Neural progenitor cell (in vitro differentiated cells): ENCODE results near the gene DISC1. TPM values are rescaled to one million over a fixed set of nuclear protein-coding genes. Genes with fewer than 3 reads are reported as not detected.

Experiments used
- DNase-seq: peaks from one replicate; pipeline ENCODE4 v3.0.0-alpha.2; 2016; ENCODE audit warnings: low spot score
- H2AFZ ChIP-seq: fragments of 200-600 bp; sonication (generic); replicated peaks from 2 replicates; pipeline ENCODE4 v1.6.1; 2016; ENCODE audit warnings: antibody characterized with exemption
- H3F3A ChIP-seq: fragments of 200-600 bp; sonication (generic); 2 replicates; pipeline ENCODE4 v1.6.1; 2016; ENCODE audit warnings: antibody characterized with exemption, low read depth
- H3K27ac ChIP-seq: fragments of 200-600 bp; sonication (generic); 2 replicates; pipeline ENCODE4 v1.5.1; 2016; ENCODE audit warnings: mild to moderate bottlenecking
- H3K27me3 ChIP-seq: fragments of 200-600 bp; sonication (generic); 2 replicates; pipeline ENCODE4 v1.6.1; 2016; ENCODE audit warnings: mild to moderate bottlenecking, moderate library complexity
- H3K36me3 ChIP-seq: fragments of 200-600 bp; sonication (generic); 2 replicates; pipeline ENCODE4 v1.5.1; 2016
- H3K4me1 ChIP-seq: fragments of 200-600 bp; sonication (generic); 2 replicates; pipeline ENCODE4 v1.6.1; 2016; ENCODE audit warnings: mixed run types
- H3K4me2 ChIP-seq: fragments of 200-600 bp; sonication (generic); 2 replicates; pipeline ENCODE4 v1.6.1; 2016
- H3K4me3 ChIP-seq: fragments of 200-600 bp; sonication (generic); 2 replicates; pipeline ENCODE4 v1.5.1; 2016
- H3K79me2 ChIP-seq: fragments of 200-600 bp; sonication (generic); 2 replicates; pipeline ENCODE4 v1.6.1; 2016; ENCODE audit warnings: low read depth
- H3K9ac ChIP-seq: fragments of 200-600 bp; sonication (generic); 2 replicates; pipeline ENCODE4 v1.6.1; 2016
- H3K9me3 ChIP-seq: fragments of 200-600 bp; sonication (generic); 2 replicates; pipeline ENCODE4 v1.5.1; 2016; ENCODE audit warnings: low read depth
- H4K20me1 ChIP-seq: fragments of 200-600 bp; sonication (generic); 2 replicates; pipeline ENCODE4 v1.6.1; 2016; ENCODE audit warnings: low read depth
- H3K27ac Mint-ChIP-seq: 3 replicates; pipeline ENCODE4 v1.8.0; 2021; ENCODE audit warnings: mixed read lengths
- H3K27me3 Mint-ChIP-seq: 2 replicates; pipeline ENCODE4 v1.8.0; 2022; ENCODE audit warnings: low read depth, mild to moderate bottlenecking, inconsistent platforms, moderate library complexity, mixed read lengths; ENCODE audit not compliant: insufficient read depth
- H3K36me3 Mint-ChIP-seq: 3 replicates; pipeline ENCODE4 v1.8.0; 2021; ENCODE audit warnings: mixed read lengths
- H3K4me1 Mint-ChIP-seq: 3 replicates; pipeline ENCODE4 v1.8.0; 2021; ENCODE audit warnings: mixed read lengths
- H3K4me3 Mint-ChIP-seq: 3 replicates; pipeline ENCODE4 v1.8.0; 2021; ENCODE audit warnings: mild to moderate bottlenecking, moderate library complexity, mixed read lengths
- H3K9me3 Mint-ChIP-seq: 3 replicates; pipeline ENCODE4 v1.8.0; 2020; ENCODE audit warnings: mixed read lengths
- EZH2 ChIP-seq: fragments of 200-600 bp; sonication (generic); IDR thresholded peaks from 2 replicates; pipeline ENCODE4 v1.6.1; 2017; ENCODE audit warnings: antibody characterized with exemption, mild to moderate bottlenecking, moderate library complexity
- EZH2phosphoT487 ChIP-seq: fragments of 200-600 bp; sonication (generic); IDR thresholded peaks from 2 replicates; pipeline ENCODE4 v1.6.1; 2017; ENCODE audit warnings: antibody characterized with exemption
- total RNA-seq: library from RNA; depleted of rRNA; stranded (reverse); fragments of >200 nt; gene quantifications from 2 replicates; pipeline ENCODE4 v1.2.3, GENCODE V29; 2015; ENCODE audit warnings: low replicate concordance
- TF ChIP-seq, protein P1 (sequence below): fragments of 200-600 bp; sonication (generic); IDR thresholded peaks from 2 replicates; pipeline ENCODE4 v1.5.1; 2017; ENCODE audit warnings: antibody characterized with exemption, mild to moderate bottlenecking

Gene DISC1
- total RNA-seq, 1 donor from 2014 or later = 1.8 TPM

DNA sequence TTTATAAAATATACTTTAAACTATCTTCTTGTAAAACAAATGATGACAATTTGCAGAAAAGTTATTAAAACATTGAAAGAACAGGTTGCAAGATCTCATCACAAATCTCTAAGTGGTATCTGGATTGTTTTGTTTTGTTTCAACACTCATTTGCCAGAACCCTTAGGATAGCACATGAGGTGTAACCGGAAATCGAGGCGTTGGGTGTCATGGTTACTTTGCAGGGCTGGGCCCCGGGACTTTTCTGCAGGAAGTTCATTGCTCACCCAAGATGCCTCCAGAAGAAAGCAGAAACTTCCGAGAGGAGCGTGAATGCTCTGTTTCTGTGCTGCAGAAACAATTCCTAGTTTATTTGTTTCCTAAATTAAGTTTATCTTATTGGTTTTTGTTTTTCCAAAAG, 2.5 kb downstream of the DISC1 start:
- no peak for DNase-seq
- Mint-ChIP-seq H3K4me1 (peaks cover 19% of the 10 kb centered on the region), H3K27me3 (peaks cover 13% of the 10 kb centered on the region), H3K36me3 (no peaks in the 10 kb centered on the region), H3K27ac (no peak overlapping the region), H3K4me3 (no peak overlapping the region), H3K9me3 (no peaks in the 10 kb centered on the region)
- no peaks in the 10 kb centered on the region for H3K79me2 ChIP-seq
- peaks cover 39% of the 10 kb centered on the region for H3K27me3 ChIP-seq
- H3K27ac ChIP-seq = no peak overlapping the region
- H3K4me2 ChIP-seq = no peak overlapping the region
- H3K4me3 ChIP-seq = no peak overlapping the region
- peaks cover 11% of the 10 kb centered on the region for H3F3A ChIP-seq
- peaks cover 5% of the 10 kb centered on the region for H3K4me1 ChIP-seq
- TF ChIP-seq, protein P1, sequence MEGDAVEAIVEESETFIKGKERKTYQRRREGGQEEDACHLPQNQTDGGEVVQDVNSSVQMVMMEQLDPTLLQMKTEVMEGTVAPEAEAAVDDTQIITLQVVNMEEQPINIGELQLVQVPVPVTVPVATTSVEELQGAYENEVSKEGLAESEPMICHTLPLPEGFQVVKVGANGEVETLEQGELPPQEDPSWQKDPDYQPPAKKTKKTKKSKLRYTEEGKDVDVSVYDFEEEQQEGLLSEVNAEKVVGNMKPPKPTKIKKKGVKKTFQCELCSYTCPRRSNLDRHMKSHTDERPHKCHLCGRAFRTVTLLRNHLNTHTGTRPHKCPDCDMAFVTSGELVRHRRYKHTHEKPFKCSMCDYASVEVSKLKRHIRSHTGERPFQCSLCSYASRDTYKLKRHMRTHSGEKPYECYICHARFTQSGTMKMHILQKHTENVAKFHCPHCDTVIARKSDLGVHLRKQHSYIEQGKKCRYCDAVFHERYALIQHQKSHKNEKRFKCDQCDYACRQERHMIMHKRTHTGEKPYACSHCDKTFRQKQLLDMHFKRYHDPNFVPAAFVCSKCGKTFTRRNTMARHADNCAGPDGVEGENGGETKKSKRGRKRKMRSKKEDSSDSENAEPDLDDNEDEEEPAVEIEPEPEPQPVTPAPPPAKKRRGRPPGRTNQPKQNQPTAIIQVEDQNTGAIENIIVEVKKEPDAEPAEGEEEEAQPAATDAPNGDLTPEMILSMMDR = no peak
- no peak for TF ChIP-seq EZH2phosphoT487
- TF ChIP-seq EZH2 = no peak
- no peaks in the 10 kb centered on the region for H3K36me3 ChIP-seq
- H3K9me3 ChIP-seq = no peaks in the 10 kb centered on the region
- H2AFZ ChIP-seq = no peak overlapping the region
- H3K9ac ChIP-seq = no peak overlapping the region
- H4K20me1 ChIP-seq = no peaks in the 10 kb centered on the region

- H3K27me3 Mint-ChIP-seq = peaks cover 11% of the 10 kb centered on the region
- Histone ChIP-seq H2AFZ (no peak overlapping the region), H3K4me1 (peaks cover 5% of the 10 kb centered on the region), H3K79me2 (no peaks in the 10 kb centered on the region), H3K9me3 (no peaks in the 10 kb centered on the region), H3F3A (peaks cover 11% of the 10 kb centered on the region), H3K36me3 (no peaks in the 10 kb centered on the region), H3K4me3 (no peak overlapping the region), H3K27me3 (peaks cover 24% of the 10 kb centered on the region), H3K4me2 (no peak overlapping the region), H3K27ac (no peak overlapping the region), H3K9ac (no peak overlapping the region), H4K20me1 (no peaks in the 10 kb centered on the region)
- no peak for TF ChIP-seq EZH2phosphoT487
- TF ChIP-seq EZH2 = no peak
- TF ChIP-seq, protein P1 = no peak
- H3K9me3 Mint-ChIP-seq = no peaks in the 10 kb centered on the region
- H3K4me3 Mint-ChIP-seq = no peak overlapping the region
- DNase-seq = no peak
- peaks cover 19% of the 10 kb centered on the region for H3K4me1 Mint-ChIP-seq
- H3K27ac Mint-ChIP-seq = no peak overlapping the region
- H3K36me3 Mint-ChIP-seq = no peaks in the 10 kb centered on the region
These were observed 4.1 kb downstream of the DISC1 start for GRCh38 chr1:231630558-231631205.

DNA sequence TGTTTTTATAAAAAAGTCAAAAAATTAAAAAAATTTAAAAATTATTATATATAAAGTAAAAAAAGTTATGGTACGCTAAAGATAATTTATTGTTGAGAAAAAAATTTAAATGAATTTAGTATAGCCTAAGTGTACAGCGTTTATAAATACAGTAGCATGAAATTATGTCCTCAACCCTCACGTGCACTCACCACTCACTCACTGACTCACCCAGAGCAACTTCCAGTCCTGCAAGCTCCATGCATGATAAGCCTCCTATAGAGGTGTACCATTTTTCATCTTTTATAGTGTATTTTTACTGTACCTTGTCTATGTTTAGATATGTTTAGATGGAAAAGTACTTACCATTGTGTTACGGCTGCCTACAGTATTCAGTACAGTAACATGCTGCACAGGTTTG, 5.1 kb downstream of the DISC1 start:
- no peak overlapping the region for H3K27ac ChIP-seq
- peaks cover 11% of the 10 kb centered on the region for H3K27me3 Mint-ChIP-seq
- no peak overlapping the region for H3K4me3 ChIP-seq
- no peaks in the 10 kb centered on the region for H3K4me1 ChIP-seq
- no peak overlapping the region for H2AFZ ChIP-seq
- no peak overlapping the region for H3K27ac Mint-ChIP-seq
- DNase-seq = no peak
- peaks cover 20% of the 10 kb centered on the region for H3K27me3 ChIP-seq
- no peak overlapping the region for H3K4me2 ChIP-seq
- no peaks in the 10 kb centered on the region for H3K36me3 ChIP-seq
- H3K4me3 Mint-ChIP-seq = no peak overlapping the region
- H3K4me1 Mint-ChIP-seq = peaks cover 12% of the 10 kb centered on the region
- H3K36me3 Mint-ChIP-seq = no peaks in the 10 kb centered on the region
- no peaks in the 10 kb centered on the region for H3K79me2 ChIP-seq
- TF ChIP-seq EZH2 (no peak), EZH2phosphoT487 (no peak)
- TF ChIP-seq, protein P1 = no peak
- no peak overlapping the region for H3K9ac ChIP-seq
- no peaks in the 10 kb centered on the region for H3K9me3 ChIP-seq
- peaks cover 11% of the 10 kb centered on the region for H3F3A ChIP-seq
- no peaks in the 10 kb centered on the region for H3K9me3 Mint-ChIP-seq
- no peaks in the 10 kb centered on the region for H4K20me1 ChIP-seq
